ENCODE data around the gene IPO9.
"Not testable (repeated sequence)": the region's sequence is repeated elsewhere in the genome, so short reads cannot be mapped to it uniquely, and the experiment has no call there.

Gene IPO9

DNA sequence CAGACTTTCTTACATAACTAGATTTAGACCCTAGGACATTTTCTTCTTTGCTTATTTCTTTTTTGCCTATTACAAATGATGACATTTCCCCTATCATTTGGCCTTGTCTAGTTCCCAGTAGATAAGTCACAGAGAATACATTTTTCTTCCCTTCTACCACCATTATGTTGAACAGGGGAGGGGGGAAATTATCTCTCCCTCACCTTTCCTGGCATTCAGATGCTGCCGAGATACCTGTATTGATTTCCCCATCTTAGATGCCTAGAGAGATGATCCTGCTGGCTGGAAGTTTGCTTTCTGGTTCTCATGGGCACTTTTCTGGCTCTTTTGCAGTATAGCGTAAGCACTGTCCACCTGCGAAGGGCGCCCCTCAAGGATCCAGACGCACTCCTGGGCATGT, 5.7 kb downstream of the IPO9 start:
- Histone ChIP-seq H3K4me1 (ENCODE audit: control insufficient read depth, insufficient read depth, low read length) (0 out of 2 replicates have a peak, but pooled peaks cover 6% of the 10 kb centered on the region), H3K9me3 (ENCODE audit: control insufficient read depth, insufficient read depth, low read length) (no peaks in the 10 kb centered on the region), H3K36me3 (ENCODE audit: control insufficient read depth, insufficient read depth, low read length) (peaks cover 18% of the 10 kb centered on the region; the same call in 1 of the 2 replicates), H3K9ac (ENCODE audit: low read depth, low read length) (no peak overlapping the region), H3K27me3 (ENCODE audit: control insufficient read depth, insufficient read depth, low read length) (no peaks in the 10 kb centered on the region), H3K4me3 (ENCODE audit: low read depth, low read length) (no peak overlapping the region), H3K27ac (ENCODE audit: low read depth, low read length) (no peak overlapping the region)

- no peak overlapping the region for H3K27ac ChIP-seq (ENCODE audit: low read depth, low read length)
- H3K9me3 ChIP-seq (ENCODE audit: control insufficient read depth, insufficient read depth, low read length) = no peaks in the 10 kb centered on the region
- no peaks in the 10 kb centered on the region for H3K27me3 ChIP-seq (ENCODE audit: control insufficient read depth, insufficient read depth, low read length)
- H3K4me1 ChIP-seq (ENCODE audit: control insufficient read depth, insufficient read depth, low read length) = peaks cover 16% of the 10 kb centered on the region
- H3K9ac ChIP-seq (ENCODE audit: low read depth, low read length) = no peak overlapping the region
- H3K4me3 ChIP-seq (ENCODE audit: low read depth, low read length) = no peak overlapping the region
- peaks cover 24% of the 10 kb centered on the region for H3K36me3 ChIP-seq (ENCODE audit: control insufficient read depth, insufficient read depth, low read length)
Observed at GRCh38 chr1:201838381-201838780, 9.4 kb downstream of the IPO9 start.

GRCh38 chr1:201839089-201839488, 10.1 kb downstream of the IPO9 start:
- not testable (repeated sequence) for H3K27ac ChIP-seq (ENCODE audit: low read depth, low read length)

GRCh38 chr1:201840055-201840454, 11.1 kb downstream of the IPO9 start:
- Histone ChIP-seq H3K4me3 (ENCODE audit: low read depth, low read length) (no peak overlapping the region), H3K36me3 (ENCODE audit: control insufficient read depth, insufficient read depth, low read length) (peaks cover 20% of the 10 kb centered on the region), H3K9me3 (ENCODE audit: control insufficient read depth, insufficient read depth, low read length) (no peaks in the 10 kb centered on the region), H3K27ac (ENCODE audit: low read depth, low read length) (no peak overlapping the region), H3K27me3 (ENCODE audit: control insufficient read depth, insufficient read depth, low read length) (no peaks in the 10 kb centered on the region), H3K9ac (ENCODE audit: low read depth, low read length) (no peak overlapping the region), H3K4me1 (ENCODE audit: control insufficient read depth, insufficient read depth, low read length) (peaks cover 16% of the 10 kb centered on the region)

More at GRCh38 chr1:201839089-201839488, 10.1 kb downstream of the IPO9 start:
- not testable (repeated sequence) for H3K4me3 ChIP-seq (ENCODE audit: low read depth, low read length); H3K9me3 ChIP-seq (ENCODE audit: control insufficient read depth, insufficient read depth, low read length); H3K9ac ChIP-seq (ENCODE audit: low read depth, low read length); H3K27me3 ChIP-seq (ENCODE audit: control insufficient read depth, insufficient read depth, low read length)
- Histone ChIP-seq H3K36me3 (ENCODE audit: control insufficient read depth, insufficient read depth, low read length) (peaks cover 24% of the 10 kb centered on the region), H3K4me1 (ENCODE audit: control insufficient read depth, insufficient read depth, low read length) (peaks cover 16% of the 10 kb centered on the region)

- no peak overlapping the region for H3K9ac ChIP-seq (ENCODE audit: low read depth, low read length)
- no peaks in the 10 kb centered on the region for H3K9me3 ChIP-seq (ENCODE audit: control insufficient read depth, insufficient read depth, low read length)
- H3K36me3 ChIP-seq (ENCODE audit: control insufficient read depth, insufficient read depth, low read length) = peaks cover 20% of the 10 kb centered on the region
- H3K4me1 ChIP-seq (ENCODE audit: control insufficient read depth, insufficient read depth, low read length) = peaks cover 16% of the 10 kb centered on the region
- no peak overlapping the region for H3K27ac ChIP-seq (ENCODE audit: low read depth, low read length)
- no peak overlapping the region for H3K4me3 ChIP-seq (ENCODE audit: low read depth, low read length)
- H3K27me3 ChIP-seq (ENCODE audit: control insufficient read depth, insufficient read depth, low read length) = no peaks in the 10 kb centered on the region
Observed at GRCh38 chr1:201840490-201840889, 11.5 kb downstream of the IPO9 start.

DNA sequence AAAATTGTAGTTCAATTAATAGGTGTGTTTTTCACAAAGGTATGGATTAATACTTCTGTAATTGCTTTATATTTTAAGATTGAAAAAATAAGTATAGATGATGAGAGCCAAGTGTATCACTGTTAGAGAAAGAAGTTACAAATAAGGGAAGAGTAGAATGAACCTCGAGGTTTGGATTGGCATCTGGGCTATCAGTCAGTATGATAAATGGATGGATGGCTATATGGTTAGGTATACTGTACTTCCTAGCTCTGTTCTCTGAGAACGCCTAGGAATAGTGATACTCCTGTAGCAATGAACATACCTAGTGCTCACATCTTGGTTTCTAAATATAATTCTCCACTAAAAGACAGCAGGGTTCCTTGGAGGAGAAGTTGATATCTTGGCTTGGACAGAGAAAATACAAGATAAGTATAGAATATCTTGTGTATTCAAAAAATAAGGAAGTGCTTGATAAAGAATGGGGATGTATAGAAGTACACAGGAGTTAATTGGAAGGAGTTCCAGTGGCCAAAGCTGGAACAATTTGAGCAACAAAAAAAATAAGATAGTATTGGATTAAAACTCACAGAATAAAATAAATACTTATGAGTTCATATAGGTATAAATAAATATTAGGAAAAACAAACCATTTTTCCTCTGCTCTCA, 12.4 kb downstream of the IPO9 start:
- H3K27ac ChIP-seq (ENCODE audit: low read depth, low read length) = no peak overlapping the region
- no peaks in the 10 kb centered on the region for H3K27me3 ChIP-seq (ENCODE audit: control insufficient read depth, insufficient read depth, low read length)
- H3K4me3 ChIP-seq (ENCODE audit: low read depth, low read length) = no peak overlapping the region
- H3K4me1 ChIP-seq (ENCODE audit: control insufficient read depth, insufficient read depth, low read length) = peaks cover 16% of the 10 kb centered on the region
- H3K9ac ChIP-seq (ENCODE audit: low read depth, low read length) = no peak overlapping the region
- H3K36me3 ChIP-seq (ENCODE audit: control insufficient read depth, insufficient read depth, low read length) = peaks cover 16% of the 10 kb centered on the region
- H3K9me3 ChIP-seq (ENCODE audit: control insufficient read depth, insufficient read depth, low read length) = no peaks in the 10 kb centered on the region

DNA sequence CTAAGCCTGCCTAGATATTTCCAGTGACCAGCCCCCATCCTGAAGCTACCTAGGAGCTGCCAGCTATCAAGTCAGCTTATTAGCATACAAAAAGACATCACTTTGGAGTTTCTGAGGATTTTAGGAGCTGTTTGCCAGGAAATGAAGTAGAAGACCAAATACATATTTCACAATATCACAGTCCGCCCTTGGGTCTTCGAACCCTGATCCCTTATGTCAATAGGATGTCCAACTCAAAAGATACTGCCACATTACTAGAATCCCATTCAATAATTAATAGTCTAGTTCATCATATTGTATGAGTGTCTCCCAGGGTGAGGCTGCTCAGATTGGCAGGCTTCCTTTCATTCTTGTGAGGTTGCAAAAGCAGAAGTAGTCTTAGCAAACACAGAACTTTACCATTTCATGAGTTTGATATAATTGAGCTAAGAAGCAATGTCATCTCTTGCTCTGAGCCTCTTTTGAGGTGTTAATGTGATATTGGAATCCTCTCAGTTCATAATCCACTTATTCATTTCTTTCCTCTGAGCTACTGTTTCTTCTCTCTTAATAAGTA, 13.6 kb downstream of the IPO9 start:
- Histone ChIP-seq H3K9me3 (ENCODE audit: control insufficient read depth, insufficient read depth, low read length) (no peaks in the 10 kb centered on the region), H3K4me1 (ENCODE audit: control insufficient read depth, insufficient read depth, low read length) (peaks cover 16% of the 10 kb centered on the region), H3K36me3 (ENCODE audit: control insufficient read depth, insufficient read depth, low read length) (peaks cover 24% of the 10 kb centered on the region), H3K27me3 (ENCODE audit: control insufficient read depth, insufficient read depth, low read length) (no peaks in the 10 kb centered on the region), H3K9ac (ENCODE audit: low read depth, low read length) (no peak overlapping the region), H3K27ac (ENCODE audit: low read depth, low read length) (no peak overlapping the region), H3K4me3 (ENCODE audit: low read depth, low read length) (no peak overlapping the region)

GRCh38 chr1:201845331-201846083, 16.6 kb downstream of the IPO9 start:
- Histone ChIP-seq H3K27me3 (ENCODE audit: control insufficient read depth, insufficient read depth, low read length) (no peaks in the 10 kb centered on the region), H3K4me3 (ENCODE audit: low read depth, low read length) (no peak overlapping the region), H3K9me3 (ENCODE audit: control insufficient read depth, insufficient read depth, low read length) (no peaks in the 10 kb centered on the region), H3K36me3 (ENCODE audit: control insufficient read depth, insufficient read depth, low read length) (peaks cover 38% of the 10 kb centered on the region), H3K27ac (ENCODE audit: low read depth, low read length) (no peak overlapping the region), H3K9ac (ENCODE audit: low read depth, low read length) (no peak overlapping the region), H3K4me1 (ENCODE audit: control insufficient read depth, insufficient read depth, low read length) (peaks cover 16% of the 10 kb centered on the region)

DNA sequence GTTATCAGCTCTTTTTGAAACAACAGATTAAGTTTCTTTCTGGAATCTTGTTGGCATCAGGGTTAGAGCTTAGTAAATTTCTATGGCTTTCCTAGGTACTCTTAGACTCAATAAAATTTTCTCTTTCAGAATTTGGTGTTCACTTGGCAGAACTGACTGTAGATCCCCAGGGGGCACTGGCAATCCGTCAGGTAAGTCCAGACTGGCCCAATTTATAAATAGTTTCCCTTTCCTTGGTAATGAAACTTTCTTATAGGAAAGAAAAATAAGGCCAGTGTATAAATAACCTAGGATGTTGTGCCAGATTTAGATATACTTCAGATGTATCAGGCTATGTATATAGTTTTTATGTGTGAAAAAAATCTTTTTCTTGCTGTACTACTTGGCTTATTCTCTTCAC, 18.2 kb downstream of the IPO9 start:
- H3K9ac ChIP-seq (ENCODE audit: low read depth, low read length) = no peak overlapping the region
- no peaks in the 10 kb centered on the region for H3K27me3 ChIP-seq (ENCODE audit: control insufficient read depth, insufficient read depth, low read length)
- no peaks in the 10 kb centered on the region for H3K9me3 ChIP-seq (ENCODE audit: control insufficient read depth, insufficient read depth, low read length)
- H3K36me3 ChIP-seq (ENCODE audit: control insufficient read depth, insufficient read depth, low read length) = peaks cover 55% of the 10 kb centered on the region
- no peak overlapping the region for H3K27ac ChIP-seq (ENCODE audit: low read depth, low read length)
- no peak overlapping the region for H3K4me3 ChIP-seq (ENCODE audit: low read depth, low read length)
- peaks cover 8% of the 10 kb centered on the region for H3K4me1 ChIP-seq (ENCODE audit: control insufficient read depth, insufficient read depth, low read length)

DNA sequence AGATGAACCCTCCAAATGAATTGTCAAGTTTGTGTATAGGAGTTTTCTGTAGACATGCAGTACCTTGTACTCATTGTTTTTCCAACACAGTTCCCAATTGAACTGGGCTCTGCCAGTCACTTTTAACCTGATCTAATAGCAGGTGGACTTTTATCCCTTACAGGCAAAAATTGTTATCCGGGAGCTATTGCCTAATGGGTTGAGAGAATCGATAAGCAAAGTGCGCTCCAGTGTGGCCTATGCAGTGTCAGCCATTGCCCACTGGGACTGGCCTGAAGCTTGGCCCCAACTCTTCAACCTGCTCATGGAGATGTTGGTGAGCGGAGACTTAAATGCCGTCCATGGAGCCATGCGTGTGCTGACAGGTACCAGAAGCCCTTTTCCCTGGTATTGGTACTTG, 19.3 kb downstream of the IPO9 start:
- H3K9ac ChIP-seq (ENCODE audit: low read depth, low read length) = no peak overlapping the region
- H3K27me3 ChIP-seq (ENCODE audit: control insufficient read depth, insufficient read depth, low read length) = no peaks in the 10 kb centered on the region
- H3K4me1 ChIP-seq (ENCODE audit: control insufficient read depth, insufficient read depth, low read length) = no peaks in the 10 kb centered on the region
- peaks cover 66% of the 10 kb centered on the region for H3K36me3 ChIP-seq (ENCODE audit: control insufficient read depth, insufficient read depth, low read length)
- no peak overlapping the region for H3K4me3 ChIP-seq (ENCODE audit: low read depth, low read length)
- no peak overlapping the region for H3K27ac ChIP-seq (ENCODE audit: low read depth, low read length)
- no peaks in the 10 kb centered on the region for H3K9me3 ChIP-seq (ENCODE audit: control insufficient read depth, insufficient read depth, low read length)

- no peak overlapping the region for H3K4me3 ChIP-seq (ENCODE audit: low read depth, low read length)
- no peaks in the 10 kb centered on the region for H3K4me1 ChIP-seq (ENCODE audit: control insufficient read depth, insufficient read depth, low read length)
- no peaks in the 10 kb centered on the region for H3K9me3 ChIP-seq (ENCODE audit: control insufficient read depth, insufficient read depth, low read length)
- H3K36me3 ChIP-seq (ENCODE audit: control insufficient read depth, insufficient read depth, low read length) = peaks cover 78% of the 10 kb centered on the region
- H3K9ac ChIP-seq (ENCODE audit: low read depth, low read length) = no peak overlapping the region
- H3K27ac ChIP-seq (ENCODE audit: low read depth, low read length) = peak overlapping the region; percentile 52
- H3K27me3 ChIP-seq (ENCODE audit: control insufficient read depth, insufficient read depth, low read length) = no peaks in the 10 kb centered on the region
Observed at GRCh38 chr1:201849372-201850052, 20.6 kb downstream of the IPO9 start.

All from HUES48 (cell line).